ENCODE results near the gene MRPS33. TPM values are rescaled to one million over a fixed set of nuclear protein-coding genes. Genes with fewer than 3 reads are reported as not detected.
"Not testable (repeated sequence)": the region's sequence is repeated elsewhere in the genome, so short reads cannot be mapped to it uniquely, and the experiment has no call there.

Gene MRPS33
- total RNA-seq, 1 experiment from 2014 or later, result 67.7 TPM

DNA sequence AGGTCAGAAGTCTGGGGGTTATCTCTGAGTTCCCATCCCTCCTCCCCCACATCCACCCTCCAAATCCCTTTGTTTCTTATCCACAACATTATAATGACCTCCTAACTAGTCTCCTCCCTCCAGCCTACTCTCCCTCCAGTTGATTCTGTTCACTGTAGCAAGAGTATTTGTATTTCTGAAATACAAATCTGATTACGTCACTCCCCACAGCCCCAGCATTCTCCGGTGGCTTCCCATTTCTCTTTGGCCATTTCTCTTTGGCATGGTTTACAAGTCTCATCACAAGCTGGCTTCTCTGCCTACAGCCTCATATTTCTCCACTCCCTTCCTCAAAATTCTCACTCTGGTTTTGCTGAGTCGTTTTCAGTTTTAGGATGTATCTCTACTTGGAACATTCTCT lies 24.6 kb upstream of the MRPS33 start:
- Mint-ChIP-seq H3K9me3 (ENCODE audit: unreplicated experiment) (no peaks in the 10 kb centered on the region), H3K4me3 (ENCODE audit: unreplicated experiment) (no peak overlapping the region), H3K36me3 (ENCODE audit: insufficient read depth, unreplicated experiment) (no peaks in the 10 kb centered on the region), H3K27me3 (ENCODE audit: insufficient read depth, unreplicated experiment) (no peaks in the 10 kb centered on the region), H3K4me1 (ENCODE audit: low read depth, unreplicated experiment) (peaks cover 7% of the 10 kb centered on the region), H3K27ac (ENCODE audit: unreplicated experiment) (no peak overlapping the region)
- BruUV-seq (replicated peaks), result no TSS peak
- CTCF ChIA-PET, result no interaction called here
- Histone ChIP-seq H3K36me3 (ENCODE audit: control insufficient read depth, insufficient read depth, low read length) (no peaks in the 10 kb centered on the region), H3K27me3 (replicated peaks; ENCODE audit: control insufficient read depth, insufficient read depth, low read length) (no peaks in the 10 kb centered on the region), H3K9me3 (0 out of 2 replicates have a peak, but pooled peaks cover 2% of the 10 kb centered on the region), H3K4me3 (ENCODE audit: low read depth, low read length) (no peak overlapping the region), H3K4me1 (peaks cover 5% of the 10 kb centered on the region; the same call in 1 of the 2 replicates)
- no peak for DNase-seq
- TF ChIP-seq, protein P1, sequence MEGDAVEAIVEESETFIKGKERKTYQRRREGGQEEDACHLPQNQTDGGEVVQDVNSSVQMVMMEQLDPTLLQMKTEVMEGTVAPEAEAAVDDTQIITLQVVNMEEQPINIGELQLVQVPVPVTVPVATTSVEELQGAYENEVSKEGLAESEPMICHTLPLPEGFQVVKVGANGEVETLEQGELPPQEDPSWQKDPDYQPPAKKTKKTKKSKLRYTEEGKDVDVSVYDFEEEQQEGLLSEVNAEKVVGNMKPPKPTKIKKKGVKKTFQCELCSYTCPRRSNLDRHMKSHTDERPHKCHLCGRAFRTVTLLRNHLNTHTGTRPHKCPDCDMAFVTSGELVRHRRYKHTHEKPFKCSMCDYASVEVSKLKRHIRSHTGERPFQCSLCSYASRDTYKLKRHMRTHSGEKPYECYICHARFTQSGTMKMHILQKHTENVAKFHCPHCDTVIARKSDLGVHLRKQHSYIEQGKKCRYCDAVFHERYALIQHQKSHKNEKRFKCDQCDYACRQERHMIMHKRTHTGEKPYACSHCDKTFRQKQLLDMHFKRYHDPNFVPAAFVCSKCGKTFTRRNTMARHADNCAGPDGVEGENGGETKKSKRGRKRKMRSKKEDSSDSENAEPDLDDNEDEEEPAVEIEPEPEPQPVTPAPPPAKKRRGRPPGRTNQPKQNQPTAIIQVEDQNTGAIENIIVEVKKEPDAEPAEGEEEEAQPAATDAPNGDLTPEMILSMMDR (IDR thresholded peaks at IDR 0.05; ENCODE audit: insufficient read depth in 1 of 2, low read depth in 1 of 2, low read length in 1 of 2, severe bottlenecking in 1 of 2, unreplicated experiment in 1 of 2), result no peak
- intact Hi-C loops (cut with micrococcal nuclease; ENCODE audit: unreplicated experiment), result no loop called here
- POLR2A ChIA-PET, result no interaction called here

DNA sequence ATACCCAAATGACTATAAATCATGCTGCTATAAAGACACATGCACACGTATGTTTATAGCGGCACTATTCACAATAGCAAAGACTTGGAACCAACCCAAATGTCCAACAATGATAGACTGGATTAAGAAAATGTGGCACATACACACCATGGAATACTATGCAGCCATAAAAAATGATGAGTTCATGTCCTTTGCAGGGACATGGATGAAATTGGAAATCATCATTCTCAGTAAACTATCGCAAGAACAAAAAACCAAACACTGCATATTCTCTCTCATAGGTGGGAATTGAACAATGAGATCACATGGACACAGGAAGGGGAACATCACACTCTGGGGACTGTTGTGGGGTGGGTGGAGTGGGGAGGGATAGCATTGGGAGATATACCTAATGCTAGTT lies 23.3 kb upstream of the MRPS33 start:
- H3K27ac Mint-ChIP-seq (ENCODE audit: unreplicated experiment); H3K4me3 ChIP-seq (ENCODE audit: low read depth, low read length); BruUV-seq (replicated peaks); CTCF ChIA-PET; H3K36me3 ChIP-seq (ENCODE audit: control insufficient read depth, insufficient read depth, low read length); H3K4me3 Mint-ChIP-seq (ENCODE audit: unreplicated experiment); H3K27me3 ChIP-seq (replicated peaks; ENCODE audit: control insufficient read depth, insufficient read depth, low read length); DNase-seq; H3K36me3 Mint-ChIP-seq (ENCODE audit: insufficient read depth, unreplicated experiment); H3K9me3 ChIP-seq; intact Hi-C loops (cut with micrococcal nuclease; ENCODE audit: unreplicated experiment); POLR2A ChIA-PET; H3K4me1 ChIP-seq; H3K4me1 Mint-ChIP-seq (ENCODE audit: low read depth, unreplicated experiment); H3K27me3 Mint-ChIP-seq (ENCODE audit: insufficient read depth, unreplicated experiment): not testable (repeated sequence)
- peaks cover 11% of the 10 kb centered on the region for H3K9me3 Mint-ChIP-seq (ENCODE audit: unreplicated experiment)

DNA sequence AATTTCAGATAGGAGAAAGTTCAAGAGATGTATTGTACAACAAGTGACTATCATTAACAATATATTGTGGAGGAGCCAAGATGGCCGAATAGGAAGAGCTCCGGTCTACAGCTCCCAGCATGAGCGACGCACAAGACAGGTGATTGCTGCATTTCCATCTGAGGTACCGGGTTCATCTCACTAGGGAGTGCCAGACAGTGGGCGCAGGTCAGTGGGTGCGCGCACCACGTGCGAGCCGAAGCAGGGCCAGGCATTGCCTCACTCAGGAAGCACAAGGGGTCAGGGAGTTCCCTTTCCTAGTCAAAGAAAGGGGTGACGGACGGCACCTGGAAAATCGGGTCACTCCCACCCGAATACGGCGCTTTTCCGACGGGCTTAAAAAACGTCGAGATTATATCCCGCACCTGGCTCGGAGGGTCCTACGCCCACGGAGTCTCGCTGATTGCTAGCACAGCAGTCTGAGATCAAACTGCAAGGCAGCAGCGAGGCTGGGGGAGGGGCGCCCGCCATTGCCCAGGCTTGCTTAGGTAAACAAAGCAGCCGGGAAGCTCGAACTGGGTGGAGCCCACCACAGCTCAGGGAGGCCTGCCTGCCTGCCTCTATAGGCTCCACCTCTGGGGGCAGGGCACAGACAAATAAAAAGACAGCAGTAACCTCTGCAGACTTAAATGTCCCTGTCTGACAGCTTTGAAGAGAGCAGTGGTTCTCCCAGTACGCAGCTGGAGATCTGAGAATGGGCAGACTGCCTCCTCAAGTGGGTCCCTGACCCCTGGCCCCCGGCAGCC lies 18.0 kb upstream of the MRPS33 start:
- peak overlapping the region; percentile 48 for H3K4me3 ChIP-seq (ENCODE audit: low read depth, low read length)
- BruUV-seq (replicated peaks); H3K36me3 Mint-ChIP-seq (ENCODE audit: insufficient read depth, unreplicated experiment); H3K4me1 ChIP-seq; H3K36me3 ChIP-seq (ENCODE audit: control insufficient read depth, insufficient read depth, low read length); H3K27me3 Mint-ChIP-seq (ENCODE audit: insufficient read depth, unreplicated experiment); H3K4me1 Mint-ChIP-seq (ENCODE audit: low read depth, unreplicated experiment); H3K27me3 ChIP-seq (replicated peaks; ENCODE audit: control insufficient read depth, insufficient read depth, low read length): not testable (repeated sequence)
- CTCF ChIA-PET, result interaction anchor here (0.5 to 1.0 kb wide), 4 partner anchors 18 to 1414 kb away, joined by 3 to 8 read pairs (median 6); partner anchors contain the start of gene MRPS33
- H3K4me3 Mint-ChIP-seq (ENCODE audit: unreplicated experiment), result peak overlapping the region; percentile 74
- peaks cover 28% of the 10 kb centered on the region for H3K9me3 Mint-ChIP-seq (ENCODE audit: unreplicated experiment)
- peak; percentile 58 to 80 for DNase-seq
- H3K9me3 ChIP-seq, result peaks cover 19% of the 10 kb centered on the region
- H3K27ac Mint-ChIP-seq (ENCODE audit: unreplicated experiment), result peak overlapping the region; percentile 89
- intact Hi-C loops (cut with micrococcal nuclease; ENCODE audit: unreplicated experiment), result loop anchor here (2.0 kb wide), 1 partner anchor 18 kb away; the partner anchor contains the start of gene MRPS33
- POLR2A ChIA-PET, result interaction anchor here (0.6 kb wide), 1 partner anchor 18 kb away, joined by 6 read pairs; the partner anchor contains the start of gene MRPS33

DNA sequence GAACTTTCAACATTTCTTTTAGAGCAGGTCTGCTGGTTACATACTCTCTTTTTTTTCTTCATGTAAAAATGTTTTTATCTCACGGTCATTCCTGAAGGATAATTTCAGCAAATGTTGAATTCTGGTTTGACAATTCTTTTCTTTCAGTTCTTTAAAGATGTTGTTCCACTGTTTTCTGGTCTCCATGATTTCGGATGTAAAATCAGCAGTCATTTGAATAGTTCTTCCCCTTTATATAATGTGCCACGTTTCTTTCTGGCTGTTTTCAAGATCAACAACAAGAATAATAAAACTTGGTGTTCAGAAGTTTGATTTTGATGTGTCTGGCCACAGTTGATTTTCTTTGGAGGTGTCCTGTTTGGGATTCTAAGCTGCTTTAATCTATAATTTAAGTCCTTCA lies 14.0 kb upstream of the MRPS33 start:
- Mint-ChIP-seq H3K36me3 (ENCODE audit: insufficient read depth, unreplicated experiment) (no peaks in the 10 kb centered on the region), H3K27ac (ENCODE audit: unreplicated experiment) (no peak overlapping the region), H3K4me1 (ENCODE audit: low read depth, unreplicated experiment) (no peaks in the 10 kb centered on the region), H3K27me3 (ENCODE audit: insufficient read depth, unreplicated experiment) (peaks cover 3% of the 10 kb centered on the region), H3K4me3 (ENCODE audit: unreplicated experiment) (no peak overlapping the region), H3K9me3 (ENCODE audit: unreplicated experiment) (peaks cover 41% of the 10 kb centered on the region)
- H3K36me3 ChIP-seq (ENCODE audit: control insufficient read depth, insufficient read depth, low read length), result no peaks in the 10 kb centered on the region
- intact Hi-C loops (cut with micrococcal nuclease; ENCODE audit: unreplicated experiment), result no loop called here
- DNase-seq, result no peak
- TF ChIP-seq, protein P1 (IDR thresholded peaks at IDR 0.05; ENCODE audit: insufficient read depth in 1 of 2, low read depth in 1 of 2, low read length in 1 of 2, severe bottlenecking in 1 of 2, unreplicated experiment in 1 of 2), result no peak
- H3K27me3 ChIP-seq (replicated peaks; ENCODE audit: control insufficient read depth, insufficient read depth, low read length), result no peaks in the 10 kb centered on the region
- ChIA-PET CTCF (no interaction called here), POLR2A (no interaction called here)
- H3K9me3 ChIP-seq, result peaks cover 31% of the 10 kb centered on the region
- no peak overlapping the region for H3K4me3 ChIP-seq (ENCODE audit: low read depth, low read length)
- H3K4me1 ChIP-seq, result peaks cover 7% of the 10 kb centered on the region
- BruUV-seq (replicated peaks), result no TSS peak
